Measurements from ENCODE around the gene DNAH17. TPM values are rescaled to one million over a fixed set of nuclear protein-coding genes. Genes with fewer than 3 reads are reported as not detected.
"Not testable (repeated sequence)": the region's sequence is repeated elsewhere in the genome, so short reads cannot be mapped to it uniquely, and the experiment has no call there.

DNAH17 gene
- total RNA-seq, 2 donors from 2014 or later = 0.04 TPM; not detected in 1

DNA sequence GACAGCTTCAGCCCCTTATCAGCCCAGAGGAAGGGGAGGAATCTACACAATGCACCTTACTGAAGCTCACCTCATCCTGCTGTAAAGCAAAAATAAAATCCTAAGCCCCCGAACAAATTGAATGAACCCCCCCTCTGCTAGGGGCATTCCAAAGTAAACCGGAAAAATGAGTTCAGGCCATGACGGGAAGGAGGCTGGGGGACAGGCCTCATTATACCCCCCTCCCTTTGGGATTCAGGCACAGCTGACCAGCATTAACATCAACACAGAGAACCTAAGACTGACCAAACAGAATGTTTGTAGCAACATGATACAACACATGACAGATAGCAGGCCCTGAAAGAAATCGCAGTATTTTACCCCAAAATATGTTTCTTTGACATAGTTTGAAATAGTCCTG, 64.2 kb downstream of the DNAH17 start:
- Histone ChIP-seq H3K4me3 (no peak overlapping the region), H3K27ac (no peak overlapping the region), H3K36me3 (no peaks in the 10 kb centered on the region), H3K27me3 (no peaks in the 10 kb centered on the region), H3K9me3 (no peaks in the 10 kb centered on the region), H3K4me1 (no peaks in the 10 kb centered on the region)
- DNase-seq (ENCODE audit: low spot score) = no peak
- TF ChIP-seq, protein P1, sequence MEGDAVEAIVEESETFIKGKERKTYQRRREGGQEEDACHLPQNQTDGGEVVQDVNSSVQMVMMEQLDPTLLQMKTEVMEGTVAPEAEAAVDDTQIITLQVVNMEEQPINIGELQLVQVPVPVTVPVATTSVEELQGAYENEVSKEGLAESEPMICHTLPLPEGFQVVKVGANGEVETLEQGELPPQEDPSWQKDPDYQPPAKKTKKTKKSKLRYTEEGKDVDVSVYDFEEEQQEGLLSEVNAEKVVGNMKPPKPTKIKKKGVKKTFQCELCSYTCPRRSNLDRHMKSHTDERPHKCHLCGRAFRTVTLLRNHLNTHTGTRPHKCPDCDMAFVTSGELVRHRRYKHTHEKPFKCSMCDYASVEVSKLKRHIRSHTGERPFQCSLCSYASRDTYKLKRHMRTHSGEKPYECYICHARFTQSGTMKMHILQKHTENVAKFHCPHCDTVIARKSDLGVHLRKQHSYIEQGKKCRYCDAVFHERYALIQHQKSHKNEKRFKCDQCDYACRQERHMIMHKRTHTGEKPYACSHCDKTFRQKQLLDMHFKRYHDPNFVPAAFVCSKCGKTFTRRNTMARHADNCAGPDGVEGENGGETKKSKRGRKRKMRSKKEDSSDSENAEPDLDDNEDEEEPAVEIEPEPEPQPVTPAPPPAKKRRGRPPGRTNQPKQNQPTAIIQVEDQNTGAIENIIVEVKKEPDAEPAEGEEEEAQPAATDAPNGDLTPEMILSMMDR (IDR thresholded peaks at IDR 0.05) = no peak

DNA sequence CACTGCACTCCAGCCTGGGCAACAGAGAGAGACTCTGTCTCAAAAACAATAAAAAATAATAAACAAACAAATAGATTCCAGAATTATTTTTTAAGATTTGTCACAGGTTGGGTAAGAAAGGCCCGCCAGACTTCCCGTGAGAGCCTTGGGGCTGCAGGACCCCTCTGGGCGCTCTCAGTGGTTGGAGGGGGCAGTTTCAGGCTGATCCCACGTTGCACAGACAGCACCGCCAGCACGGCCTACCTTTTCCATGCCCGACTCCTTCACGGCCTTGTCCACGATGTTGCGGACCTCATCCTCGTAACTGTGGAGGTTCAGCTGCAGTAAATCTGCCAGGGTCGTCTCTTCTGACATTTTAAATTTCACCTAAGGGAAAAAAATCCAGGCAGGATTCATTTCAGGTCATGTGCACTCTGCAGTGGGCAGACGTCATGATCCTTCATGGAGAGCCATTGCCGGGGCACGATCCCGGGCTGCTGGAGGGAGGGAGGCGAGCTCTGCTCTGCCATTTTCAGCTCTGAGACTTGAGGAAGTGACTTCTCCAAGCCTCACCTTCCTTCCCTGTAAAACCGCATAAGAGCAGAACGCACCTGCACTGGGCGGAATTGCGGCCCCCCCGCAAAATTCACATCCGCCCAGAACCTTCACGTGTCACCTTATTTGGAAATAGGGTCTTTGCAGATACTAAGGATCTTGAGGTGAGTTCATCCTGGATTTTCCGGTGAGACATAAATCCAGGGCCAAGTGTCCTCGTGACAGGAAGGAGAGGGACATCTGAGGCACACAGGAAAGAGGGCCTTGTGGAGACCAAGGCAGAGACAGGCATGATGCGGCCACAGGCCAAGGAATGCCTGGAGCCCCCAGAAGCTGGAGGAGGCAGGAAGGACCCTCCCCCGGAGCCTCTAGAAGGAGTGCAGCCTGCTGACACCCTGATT, 66.8 kb downstream of the DNAH17 start:
- Histone ChIP-seq H3K27ac (no peak overlapping the region), H3K36me3 (no peaks in the 10 kb centered on the region), H3K4me3 (no peak overlapping the region), H3K4me1 (no peaks in the 10 kb centered on the region), H3K9me3 (no peaks in the 10 kb centered on the region), H3K27me3 (no peaks in the 10 kb centered on the region)
- TF ChIP-seq, protein P1 (IDR thresholded peaks at IDR 0.05) = no peak
- no peak for DNase-seq (ENCODE audit: low spot score)

DNA sequence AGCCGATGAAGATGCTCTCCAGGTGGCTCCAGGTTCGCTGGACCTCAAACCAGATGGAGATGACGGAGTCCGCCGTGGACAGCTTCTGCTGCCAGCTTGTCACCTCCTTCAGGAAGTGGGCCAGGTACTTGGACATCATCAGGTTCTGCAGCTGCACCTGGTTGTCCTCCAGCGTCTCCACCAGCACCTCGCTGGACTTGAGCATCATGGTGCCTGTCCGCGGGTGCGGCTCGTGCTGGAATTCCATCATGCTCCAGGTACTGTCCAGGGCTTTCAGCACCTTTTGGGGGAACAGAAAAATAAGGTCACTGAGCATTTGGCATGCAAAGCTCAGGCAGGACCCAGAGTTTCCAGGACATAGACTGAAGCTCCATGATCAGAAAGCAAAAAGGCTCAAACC, 69.7 kb downstream of the DNAH17 start:
- no peaks in the 10 kb centered on the region for H3K4me1 ChIP-seq
- H3K4me3 ChIP-seq = no peak overlapping the region
- H3K27ac ChIP-seq = no peak overlapping the region
- no peaks in the 10 kb centered on the region for H3K36me3 ChIP-seq
- TF ChIP-seq, protein P1 (IDR thresholded peaks at IDR 0.05) = no peak
- DNase-seq (ENCODE audit: low spot score) = no peak
- H3K9me3 ChIP-seq = no peaks in the 10 kb centered on the region
- H3K27me3 ChIP-seq = no peaks in the 10 kb centered on the region

DNA sequence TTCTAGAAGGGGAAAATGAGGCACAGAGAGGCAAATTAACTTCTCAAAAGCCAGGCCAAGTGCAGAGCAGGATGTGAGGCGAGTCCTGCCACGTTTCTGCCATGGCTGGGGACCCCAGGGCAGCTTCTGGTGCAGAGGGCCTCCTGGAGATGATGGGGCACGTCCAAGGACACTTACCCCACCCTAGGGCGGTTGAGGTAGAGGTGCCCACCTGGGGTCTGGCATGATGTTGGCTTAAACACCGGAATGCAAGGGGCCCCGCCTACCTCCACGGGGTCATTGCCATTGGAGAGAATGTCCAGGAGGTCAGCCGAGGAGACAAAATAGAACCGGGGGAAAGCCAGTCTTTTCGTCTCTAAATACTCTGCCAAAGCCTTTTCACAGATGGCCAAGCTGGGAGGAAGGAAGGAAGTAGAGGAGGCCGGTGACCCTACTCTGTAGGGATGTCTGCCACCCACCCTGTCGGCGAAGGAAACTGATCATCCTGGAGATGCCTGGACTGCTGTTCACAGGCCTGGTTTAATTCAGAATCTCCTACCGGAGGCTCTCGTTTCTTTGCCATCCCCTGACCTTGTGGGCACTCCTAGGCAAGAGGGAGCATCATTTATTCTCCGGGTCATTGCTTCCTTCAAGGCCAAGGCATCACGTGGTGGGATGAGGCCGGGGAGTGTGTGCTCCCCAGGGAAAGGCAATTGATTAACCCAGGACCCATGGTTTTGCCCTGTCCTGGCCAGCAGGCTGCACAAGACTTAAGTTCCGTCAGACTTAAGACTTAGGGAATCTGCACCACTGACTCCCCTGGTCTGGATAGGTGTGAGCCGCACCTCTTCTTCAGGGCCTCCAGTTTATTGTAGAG, 70.5 kb downstream of the DNAH17 start:
- no peak overlapping the region for H3K4me3 ChIP-seq
- H3K4me1 ChIP-seq = no peaks in the 10 kb centered on the region
- no peaks in the 10 kb centered on the region for H3K36me3 ChIP-seq
- H3K27ac ChIP-seq = no peak overlapping the region
- H3K27me3 ChIP-seq = no peaks in the 10 kb centered on the region
- no peaks in the 10 kb centered on the region for H3K9me3 ChIP-seq
- no peak for DNase-seq (ENCODE audit: low spot score)
- TF ChIP-seq, protein P1 (IDR thresholded peaks at IDR 0.05) = no peak

DNA sequence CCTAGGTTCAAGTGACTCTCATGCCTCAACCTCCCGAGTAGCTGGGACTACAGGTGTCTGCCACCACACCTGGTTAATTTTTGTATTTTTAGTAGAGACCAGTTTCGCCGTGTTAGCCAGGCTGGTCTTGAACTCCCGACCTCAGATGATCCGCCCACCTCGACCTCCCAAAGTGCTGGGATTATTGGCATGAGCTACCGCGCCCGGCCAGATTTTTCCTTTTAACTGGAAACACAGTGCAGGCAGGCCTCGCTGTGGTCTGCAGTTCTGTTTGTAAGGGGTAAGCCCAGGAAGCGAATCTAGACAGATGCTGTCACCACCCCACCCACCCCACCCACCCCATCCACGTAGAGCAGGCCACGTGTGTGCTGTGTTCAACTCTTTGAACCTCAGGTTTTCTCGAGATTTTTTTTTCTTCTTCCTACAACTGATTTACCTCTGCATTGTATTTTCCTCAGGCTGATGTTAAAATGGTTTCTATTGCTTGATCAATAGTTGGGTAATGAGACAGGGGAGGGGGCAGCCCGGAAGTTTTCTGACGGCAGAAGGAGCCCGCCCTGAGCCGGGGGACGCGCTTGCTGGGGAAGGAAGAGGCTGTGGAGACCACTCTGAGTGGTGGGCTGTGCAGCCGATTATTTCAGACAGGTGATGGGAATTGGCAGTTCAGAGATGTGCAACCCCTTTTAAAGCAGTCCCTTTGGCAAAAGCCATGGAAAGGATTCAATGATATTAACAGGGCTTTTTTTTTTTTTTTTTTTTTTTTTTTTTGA, 72.9 kb downstream of the DNAH17 start:
- Histone ChIP-seq H3K4me1 (no peaks in the 10 kb centered on the region), H3K27ac (no peak overlapping the region), H3K36me3 (no peaks in the 10 kb centered on the region), H3K9me3 (no peaks in the 10 kb centered on the region), H3K27me3 (no peaks in the 10 kb centered on the region), H3K4me3 (no peak overlapping the region)
- TF ChIP-seq, protein P1 (IDR thresholded peaks at IDR 0.05) = no peak
- no peak for DNase-seq (ENCODE audit: low spot score)

DNA sequence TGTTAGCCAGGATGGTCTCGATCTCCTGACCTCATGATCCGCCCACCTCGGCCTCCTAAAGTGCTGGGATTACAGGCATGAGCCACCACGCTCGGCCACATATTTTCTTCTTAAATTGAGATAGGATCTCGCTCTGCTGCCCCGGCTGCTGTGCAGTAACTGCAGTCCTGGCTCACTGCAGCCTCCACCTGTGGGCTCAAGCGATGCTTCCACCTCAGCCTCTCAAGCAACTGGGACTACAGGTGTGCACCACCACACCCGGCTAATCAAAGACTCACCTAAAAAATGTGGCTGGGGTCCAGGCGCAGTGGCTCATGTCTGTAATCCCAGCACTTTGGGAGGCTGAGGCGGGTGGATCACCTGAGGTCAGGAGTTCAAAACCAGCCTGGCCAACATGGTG, 73.8 kb downstream of the DNAH17 start:
- not testable (repeated sequence) for H3K27ac ChIP-seq; DNase-seq (ENCODE audit: low spot score); H3K27me3 ChIP-seq

More for the DNA sequence above, 73.8 kb downstream of the DNAH17 start:
- not testable (repeated sequence) for H3K4me3 ChIP-seq, H3K36me3 ChIP-seq, H3K4me1 ChIP-seq, H3K9me3 ChIP-seq

Data from right atrium auricular region (tissue), 2 donors.